ENCODE data around the gene UCMA.

DNA sequence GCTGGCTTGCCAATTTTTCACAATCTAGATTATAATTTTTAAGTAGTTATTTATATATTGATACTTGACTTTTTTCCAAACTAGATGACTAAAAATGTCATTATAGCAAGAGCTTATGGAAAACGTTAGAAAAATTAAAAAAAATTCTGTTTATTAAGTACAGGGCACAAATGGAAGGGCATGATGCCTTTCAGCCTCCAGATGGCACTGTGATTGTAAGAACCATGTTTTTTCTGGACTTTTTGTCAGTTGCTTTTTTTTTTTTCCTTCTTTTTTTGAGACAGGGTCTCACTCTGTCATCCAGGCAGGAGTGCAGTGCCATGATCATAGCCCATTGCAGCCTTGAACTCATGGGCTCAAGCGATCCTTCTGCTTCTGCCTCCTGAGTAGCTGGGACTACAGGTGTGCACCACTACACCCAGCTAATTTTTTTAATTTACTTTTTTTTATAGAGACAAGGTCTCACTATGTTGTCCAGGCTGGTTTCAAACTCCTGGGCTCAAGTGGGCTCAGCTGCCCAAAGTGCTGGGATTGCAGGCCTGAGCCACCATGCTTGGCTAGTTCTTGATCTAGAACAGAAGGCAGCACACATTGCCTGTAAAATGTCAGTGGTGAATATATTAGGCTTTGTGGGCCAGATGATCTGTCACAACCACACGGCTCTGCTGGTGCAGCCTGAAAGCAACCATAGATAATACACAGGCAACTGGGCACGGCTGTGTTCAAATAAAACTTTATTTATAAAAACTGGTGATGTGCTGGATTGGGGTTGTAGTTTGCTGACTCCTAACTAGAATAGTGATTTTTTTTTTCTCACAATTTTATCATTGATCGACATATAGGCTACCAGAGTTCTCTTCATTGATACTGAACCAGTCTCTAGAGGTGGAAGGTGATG, 27.4 kb downstream of the UCMA start:
- TF ChIP-seq CTCF (IDR thresholded peaks at IDR 0.05 in 4 of 5, conservative IDR thresholded peaks at IDR 0.05 in 1 of 5): peak in 3 of 5 experiments; percentile 22 to 55 (median 37)
- no peak for TF ChIP-seq POLR2A (IDR thresholded peaks at IDR 0.05)
